Thyroid gland (tissue), 4 donors: ENCODE measurements around the gene RBP3. TPM values are rescaled to one million over a fixed set of nuclear protein-coding genes. Genes with fewer than 3 reads are reported as not detected.

ENCODE experiments used
- DNase-seq, 2 donors: peaks; one replicate each; pipeline ENCODE4 v3.0.0-alpha.2; 2019
- H3K27ac ChIP-seq, 3 donors: fragments of 200-600 bp; sonication (generic); 1 replicate in 2 of 3; 2 replicates in 1 of 3; pipeline ENCODE4 v1.5.1; 2016 to 2019; ENCODE audit warnings: mild to moderate bottlenecking in 1 of 3, moderate library complexity in 1 of 3
- H3K27me3 ChIP-seq: fragments of 200-600 bp; sonication (generic); one replicate; pipeline ENCODE4 v1.5.1; 2019
- H3K36me3 ChIP-seq, 2 donors: fragments of 200-600 bp; sonication (generic); one replicate each; pipeline ENCODE4 v1.5.1; 2016 to 2019
- H3K4me1 ChIP-seq, 2 donors: fragments of 200-600 bp; sonication (generic); one replicate each; pipeline ENCODE4 v1.5.1; 2017 to 2019
- H3K4me3 ChIP-seq, 3 donors: fragments of 200-600 bp; sonication (generic); replicated peaks in 1 of 3; 1 replicate in 2 of 3; 2 replicates in 1 of 3; pipeline ENCODE4 v1.5.1; 2016; ENCODE audit warnings: mild to moderate bottlenecking in 1 of 3
- H3K9me3 ChIP-seq: fragments of 200-600 bp; sonication (generic); one replicate; pipeline ENCODE4 v1.5.1; 2017
- POLR2A ChIP-seq, 2 donors: fragments of 450-650 bp; IDR thresholded peaks; one replicate each; pipeline ENCODE4 v1.6.1; 2017; ENCODE audit warnings: antibody characterized with exemption in 2 of 2, mild to moderate bottlenecking in 2 of 2, moderate library complexity in 1 of 2
- WGBS, 2 donors: methylation state at CpG; one replicate each; pipeline ENCODE4 v1.1.5; 2017; 5-methylcytosine and 5-hydroxymethylcytosine counted together
- intact Hi-C: fragments of 100-400 bp; cut with DNase I; formaldehyde crosslinking; loops from one replicate; pipeline ENCODE4 v1.15.1; 2023
- total RNA-seq, 4 donors: library from RNA; depleted of rRNA; stranded (reverse); fragments of >200 nt; gene quantifications; one replicate each; pipeline ENCODE4 v1.2.3, GENCODE V29; 2016
- TF ChIP-seq, protein P1 (sequence below), 6 experiments: fragments of 200-600 bp in 3 of 6; fragments of 450-650 bp in 3 of 6; sonication (generic) in 3 of 6; IDR thresholded peaks; one replicate each; pipeline ENCODE4 v1.5.1; 2016 to 2019; ENCODE audit warnings: antibody characterized with exemption in 6 of 6, mild to moderate bottlenecking in 2 of 6, inconsistent platforms in 1 of 6, moderate library complexity in 1 of 6

RBP3 gene
- total RNA-seq, 4 donors from 2014 or later = not detected

- no peak overlapping the region for H3K27ac ChIP-seq
- H3K9me3 ChIP-seq = no peaks in the 10 kb centered on the region
- intact Hi-C loops = no loop called here
- H3K27me3 ChIP-seq = no peaks in the 10 kb centered on the region
- no peak for DNase-seq
- H3K4me1 ChIP-seq = no peaks in the 10 kb centered on the region
- H3K4me3 ChIP-seq = no peak overlapping the region
- H3K36me3 ChIP-seq = no peaks in the 10 kb centered on the region
- 82 to 87% methylated on average over 11 of the region's 11 CpGs for WGBS, 2 donors
- TF ChIP-seq, protein P1, sequence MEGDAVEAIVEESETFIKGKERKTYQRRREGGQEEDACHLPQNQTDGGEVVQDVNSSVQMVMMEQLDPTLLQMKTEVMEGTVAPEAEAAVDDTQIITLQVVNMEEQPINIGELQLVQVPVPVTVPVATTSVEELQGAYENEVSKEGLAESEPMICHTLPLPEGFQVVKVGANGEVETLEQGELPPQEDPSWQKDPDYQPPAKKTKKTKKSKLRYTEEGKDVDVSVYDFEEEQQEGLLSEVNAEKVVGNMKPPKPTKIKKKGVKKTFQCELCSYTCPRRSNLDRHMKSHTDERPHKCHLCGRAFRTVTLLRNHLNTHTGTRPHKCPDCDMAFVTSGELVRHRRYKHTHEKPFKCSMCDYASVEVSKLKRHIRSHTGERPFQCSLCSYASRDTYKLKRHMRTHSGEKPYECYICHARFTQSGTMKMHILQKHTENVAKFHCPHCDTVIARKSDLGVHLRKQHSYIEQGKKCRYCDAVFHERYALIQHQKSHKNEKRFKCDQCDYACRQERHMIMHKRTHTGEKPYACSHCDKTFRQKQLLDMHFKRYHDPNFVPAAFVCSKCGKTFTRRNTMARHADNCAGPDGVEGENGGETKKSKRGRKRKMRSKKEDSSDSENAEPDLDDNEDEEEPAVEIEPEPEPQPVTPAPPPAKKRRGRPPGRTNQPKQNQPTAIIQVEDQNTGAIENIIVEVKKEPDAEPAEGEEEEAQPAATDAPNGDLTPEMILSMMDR (IDR thresholded peaks at IDR 0.05) = no peak
- TF ChIP-seq POLR2A (IDR thresholded peaks at IDR 0.05) = no peak
Measured at GRCh38 chr10:47367646-47368045, 19.5 kb downstream of the RBP3 start.

DNA sequence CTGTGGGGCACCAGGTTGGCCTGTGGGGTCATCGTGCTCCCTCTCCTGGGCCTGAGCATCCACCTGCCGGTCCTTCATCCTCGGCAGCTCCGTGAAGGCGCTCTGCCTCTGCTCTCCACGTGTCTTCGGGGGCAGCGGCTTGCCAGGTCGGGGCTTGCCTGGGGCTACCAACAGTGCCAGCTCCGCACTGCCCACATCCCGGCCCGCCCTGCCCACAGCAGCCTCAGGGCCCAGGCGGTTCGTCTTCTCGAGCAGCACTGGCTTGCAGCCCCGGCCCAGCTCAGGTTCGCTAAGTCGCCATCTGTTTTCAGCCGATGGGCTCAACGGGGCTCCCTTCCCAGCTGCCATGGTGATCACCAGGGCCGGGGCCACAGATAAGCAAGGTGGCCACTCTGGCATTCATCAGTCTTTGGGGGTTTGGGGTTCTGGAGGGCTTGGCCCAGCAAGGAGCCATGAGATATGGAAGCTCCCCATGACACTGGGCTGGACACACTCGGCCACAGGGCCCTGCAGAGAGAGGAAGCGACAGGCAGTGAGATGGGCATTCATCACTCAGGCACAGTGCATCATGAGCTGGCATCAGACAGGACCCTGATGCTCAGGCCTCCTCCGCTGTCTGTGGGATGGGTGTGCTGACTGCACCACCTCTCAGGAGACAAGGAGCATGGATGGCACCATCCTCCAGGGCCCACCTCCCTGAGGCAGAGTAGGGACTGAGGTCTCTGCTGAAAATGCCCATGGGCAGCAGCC is 20.4 kb downstream of the RBP3 start:
- 87 to 95% methylated on average over 15 to 24 of the region's 24 CpGs for WGBS, 2 donors
- intact Hi-C loops = no loop called here
- no peaks in the 10 kb centered on the region for H3K4me1 ChIP-seq
- H3K4me3 ChIP-seq = no peak overlapping the region
- no peaks in the 10 kb centered on the region for H3K36me3 ChIP-seq
- no peak for DNase-seq
- H3K27me3 ChIP-seq = no peaks in the 10 kb centered on the region
- H3K27ac ChIP-seq = no peak overlapping the region
- H3K9me3 ChIP-seq = no peaks in the 10 kb centered on the region
- no peak for TF ChIP-seq POLR2A (IDR thresholded peaks at IDR 0.05)
- TF ChIP-seq, protein P1 (IDR thresholded peaks at IDR 0.05) = no peak

GRCh38 chr10:47369251-47369894 is 21.2 kb downstream of the RBP3 start:
- Histone ChIP-seq H3K4me1 (no peaks in the 10 kb centered on the region), H3K4me3 (no peak overlapping the region), H3K9me3 (no peaks in the 10 kb centered on the region), H3K27me3 (no peaks in the 10 kb centered on the region), H3K36me3 (no peaks in the 10 kb centered on the region), H3K27ac (no peak overlapping the region)
- DNase-seq = no peak
- 69 to 80% methylated on average over 9 of the region's 9 CpGs for WGBS, 2 donors
- intact Hi-C loops = no loop called here
- TF ChIP-seq POLR2A (IDR thresholded peaks at IDR 0.05) = no peak
- TF ChIP-seq, protein P1 (IDR thresholded peaks at IDR 0.05) = no peak

GRCh38 chr10:47370015-47370767 is 22.0 kb downstream of the RBP3 start:
- Histone ChIP-seq H3K4me3 (no peak overlapping the region), H3K27me3 (no peaks in the 10 kb centered on the region), H3K27ac (no peak overlapping the region), H3K4me1 (no peaks in the 10 kb centered on the region), H3K36me3 (no peaks in the 10 kb centered on the region), H3K9me3 (no peaks in the 10 kb centered on the region)
- intact Hi-C loops = no loop called here
- TF ChIP-seq, protein P1 (IDR thresholded peaks at IDR 0.05) = no peak
- 96 to 97% methylated on average over 11 of the region's 11 CpGs for WGBS, 2 donors
- DNase-seq = no peak

DNA sequence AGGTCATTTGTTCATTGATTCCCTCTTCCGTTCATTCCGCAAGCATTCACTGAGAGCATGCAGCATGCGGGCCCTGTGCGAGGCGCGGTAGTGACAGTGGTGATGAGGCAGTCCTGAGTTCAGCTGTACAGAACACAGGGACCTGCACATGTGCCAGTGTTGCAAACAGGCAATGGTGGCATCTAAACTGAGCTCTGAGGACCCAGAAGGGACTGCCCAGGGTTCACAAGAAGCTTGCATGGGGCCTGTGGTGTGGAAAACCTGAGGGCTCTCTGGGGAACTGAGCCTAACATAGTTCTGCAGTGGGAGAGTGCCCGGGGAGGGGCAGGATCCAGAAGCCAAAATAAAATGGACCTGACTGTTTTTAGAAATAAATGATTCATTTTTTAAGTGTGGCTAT is 22.7 kb downstream of the RBP3 start:
- H3K4me3 ChIP-seq = no peak overlapping the region
- H3K27me3 ChIP-seq = no peaks in the 10 kb centered on the region
- H3K9me3 ChIP-seq = no peaks in the 10 kb centered on the region
- H3K36me3 ChIP-seq = no peaks in the 10 kb centered on the region
- no peak for DNase-seq
- intact Hi-C loops = no loop called here
- 87 to 95% methylated on average over 7 of the region's 7 CpGs for WGBS, 2 donors
- no peak for TF ChIP-seq POLR2A (IDR thresholded peaks at IDR 0.05)
- TF ChIP-seq, protein P1 (IDR thresholded peaks at IDR 0.05) = no peak
- no peaks in the 10 kb centered on the region for H3K4me1 ChIP-seq
- no peak overlapping the region for H3K27ac ChIP-seq
